HL-60/S4 treated with retinoic acid at 250 ng/mL for 4 days and 3 days (cell line): Measurements from ENCODE around the gene GAGE2A.
"Not testable (repeated sequence)": the region's sequence is repeated elsewhere in the genome, so short reads cannot be mapped to it uniquely, and the experiment has no call there.

Source experiments
- in situ Hi-C: fragments of 300-500 bp; cut with MboI; formaldehyde crosslinking; loops from 2 replicates; pipeline ENCODE4 v1.7.0; 2022; ENCODE audit warnings: low sequenced_read_pairs

Gene GAGE2A

GRCh38 chrX:49589196-49589595, at the start of gene GAGE2A:
TSS of gene GAGE2A (plus strand) at chrX:49589496. CDS start at chrX:49590651, 1,155 bp downstream.
- in situ Hi-C loops: not testable (repeated sequence)

GRCh38 chrX:49541433-49541832, 47.9 kb upstream of the GAGE2A start, which contains the start of gene GAGE12D:
TSS of gene GAGE12D (plus strand) at chrX:49541733. CDS start at chrX:49542888, 1,155 bp downstream.
- in situ Hi-C loops: not testable (repeated sequence)

- in situ Hi-C loops: not testable (repeated sequence)
These were observed 38.3 kb upstream of the GAGE2A start, which contains the start of gene GAGE12E for GRCh38 chrX:49550989-49551388. TSS of gene GAGE12E (plus strand) at chrX:49551289. CDS start at chrX:49552444, 1,155 bp downstream.

GRCh38 chrX:49560542-49560941, 28.8 kb upstream of the GAGE2A start, which contains the start of gene GAGE12F:
TSS of gene GAGE12F (plus strand) at chrX:49560842. CDS start at chrX:49561997, 1,155 bp downstream.
- in situ Hi-C loops: not testable (repeated sequence)

- in situ Hi-C loops: not testable (repeated sequence)
These were observed 20.6 kb upstream of the GAGE2A start for GRCh38 chrX:49568728-49569127.

GRCh38 chrX:49569152-49569551, 20.1 kb upstream of the GAGE2A start:
- in situ Hi-C loops: not testable (repeated sequence)

- in situ Hi-C loops: not testable (repeated sequence)
These were observed 19.2 kb upstream of the GAGE2A start, which contains the start of gene GAGE12G for GRCh38 chrX:49570100-49570499. TSS of gene GAGE12G (plus strand) at chrX:49570400. CDS start at chrX:49571555, 1,155 bp downstream.

- in situ Hi-C loops: not testable (repeated sequence)
These were observed 9.6 kb upstream of the GAGE2A start, which contains the start of gene GAGE12H for GRCh38 chrX:49579649-49580048. TSS of gene GAGE12H (plus strand) at chrX:49579949. CDS start at chrX:49581104, 1,155 bp downstream.

- in situ Hi-C loops: not testable (repeated sequence)
These were observed 628 bp downstream of the GAGE2A start for GRCh38 chrX:49589769-49590478.

- in situ Hi-C loops: not testable (repeated sequence)
These were observed 1.2 kb downstream of the GAGE2A start for GRCh38 chrX:49590488-49590887.

GRCh38 chrX:49598720-49599119, 9.4 kb downstream of the GAGE2A start, which contains the start of gene GAGE1:
TSS of gene GAGE1 (plus strand) at chrX:49599020. CDS start at chrX:49600175, 1,155 bp downstream.
- in situ Hi-C loops: not testable (repeated sequence)

GRCh38 chrX:49610718-49611310, 21.5 kb downstream of the GAGE2A start:
- in situ Hi-C loops: no loop called here

GRCh38 chrX:49618574-49618973, 29.3 kb downstream of the GAGE2A start:
- in situ Hi-C loops: no loop called here

- in situ Hi-C loops: no loop called here
These were observed 37.9 kb downstream of the GAGE2A start for GRCh38 chrX:49627086-49627777.

GRCh38 chrX:49644991-49645637, 55.8 kb downstream of the GAGE2A start:
- in situ Hi-C loops: no loop called here
